Pancreas (tissue), 10 donors: ENCODE measurements around the gene RIBC1. TPM values are rescaled to one million over a fixed set of nuclear protein-coding genes. Genes with fewer than 3 reads are reported as not detected.

Experiments used
- ATAC-seq, 4 donors: fragments of 200-7000 bp; cut with Tn5 transposase; one replicate each; pipeline versions ENCODE4 v1.8.0 to v1.9.1; 2020; ENCODE audit warnings: mild to moderate bottlenecking in 4 of 4, moderate library complexity in 4 of 4
- DNase-seq, 6 donors: peaks; one replicate each; pipeline ENCODE4 v3.0.0-alpha.2; 2020
- FAIRE-seq: peaks from 2 replicates; lab custom pipeline; 2012; peaks lifted over from hg19 to GRCh38; lab: Jason Lieb, UNC
- H3K27ac ChIP-seq, 4 donors: fragments of 200-600 bp; sonication (generic); 1 replicate in 3 of 4; 2 replicates in 1 of 4; pipeline versions ENCODE4 v1.5.0 to v1.8.0; 2020
- H3K27me3 ChIP-seq, 4 donors: fragments of 200-600 bp; one replicate each; pipeline ENCODE4 v1.8.0; 2021
- H3K36me3 ChIP-seq, 3 donors: fragments of 200-600 bp; sonication (generic) in 1 of 3; one replicate each; pipeline versions ENCODE4 v1.5.0 to v1.8.0; 2020 to 2021
- H3K4me1 ChIP-seq, 3 donors: fragments of 200-600 bp; one replicate each; pipeline ENCODE4 v1.8.0; 2021
- H3K4me3 ChIP-seq, 4 donors: fragments of 200-600 bp; sonication (generic) in 2 of 4; one replicate each; pipeline versions ENCODE4 v1.5.0 to v1.8.0; 2020 to 2021
- H3K9me3 ChIP-seq, 4 donors: fragments of 200-600 bp; one replicate each; pipeline ENCODE4 v1.8.0; 2021
- CTCF ChIP-seq, 4 donors: fragments of 200-600 bp; sonication (generic) in 3 of 4; IDR thresholded peaks; one replicate each; pipeline versions ENCODE4 v1.5.0 to v1.8.0; 2021; ENCODE audit warnings: antibody characterized with exemption in 4 of 4
- WGBS, 2 donors: extraction: QIAGEN DNeasy Blood & Tissue Kit; methylation state at CpG; one replicate each; pipeline ENCODE4 v1.1.7; 2013; 5-methylcytosine and 5-hydroxymethylcytosine counted together
- intact Hi-C, 3 donors: fragments of 100-400 bp; cut with DNase I; formaldehyde crosslinking; loops; one replicate each; pipeline versions ENCODE4 v1.11.1 to v1.14.2; 2022
- polyA plus RNA-seq, 2 donors: library from polyadenylated mRNA; stranded (reverse); fragments of 200-250 nt; gene quantifications; one replicate each; pipeline ENCODE4 v1.2.3, GENCODE V29; 2013
- total RNA-seq, 6 donors: library from RNA; stranded (reverse); fragmentation: NEBNext Ultra II Directional in 4 of 6; extraction: Animal tissue kit (Norgen Biotek cat#: 25700) in 4 of 6; gene quantifications; one replicate each; pipeline versions ENCODE4 v1.2.1 to v1.2.4, GENCODE V29; 2021 to 2023
- donor health status: healthy with polysubstance abuse.
- donor health status: DM: no; HTN: no; CAD: no; lungs with moderate emphysema.
- donor health status: DM: no; HTN: no; CAD: no.
- donor health status: control.
- donor health status: control.
- donor health status: Bipolar disorder and iron deficiency.
- donor health status: DM: yes; HTN: yes; CAD: no.
- donor health status: DM: no; HTN: no; CAD: no.
- donor health status: DM: no; HTN: no; CAD: no.
- donor health status: DM: yes; HTN: yes; CAD: no.

The RIBC1 gene
- total and polyA plus RNA-seq, 8 donors: 0.31 to 3.3 (median 0.86) TPM

GRCh38 chrX:53421125-53421524 is 1.5 kb upstream of the RIBC1 start:
- no peak for FAIRE-seq
- Histone ChIP-seq H3K4me3 (peak overlapping the region in 2 of 4 donors; percentile 77 to 86), H3K9me3 (no peaks in the 10 kb centered on the region), H3K27ac (no peak overlapping the region), H3K27me3 (no peaks in the 10 kb centered on the region), H3K36me3 (no peaks in the 10 kb centered on the region), H3K4me1 (peaks cover 0 to 13% (median 9%) of the 10 kb centered on the region in 3 donors)
- DNase-seq: no peak
- no peak for ATAC-seq
- WGBS, 2 donors: 12 to 25% methylated on average over 2 of the region's 2 CpGs
- intact Hi-C loops: no loop called here
- no peak for TF ChIP-seq CTCF (IDR thresholded peaks at IDR 0.05)

DNA sequence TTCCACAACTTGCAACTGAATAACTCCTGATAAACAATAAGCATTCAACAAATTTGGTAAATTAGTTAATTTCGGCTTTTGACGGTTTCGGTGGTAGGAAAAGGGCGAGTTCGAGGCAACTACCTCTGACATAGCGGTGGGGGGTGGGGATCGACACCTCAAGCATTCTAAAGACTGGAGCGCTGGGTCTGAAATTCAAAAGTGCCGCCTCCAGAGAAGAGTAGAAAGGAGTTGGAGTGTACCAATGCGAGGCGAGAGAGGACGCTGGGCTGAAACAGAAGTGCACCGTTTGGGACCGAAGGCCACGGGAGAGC is 944 bp upstream of the RIBC1 start:
- Histone ChIP-seq H3K4me1 (peaks cover 0 to 13% (median 9%) of the 10 kb centered on the region in 3 donors), H3K4me3 (peak overlapping the region; percentile 77 to 95 (median 86)), H3K27ac (peak overlapping the region; percentile 81 to 93 (median 88)), H3K27me3 (no peaks in the 10 kb centered on the region), H3K9me3 (no peaks in the 10 kb centered on the region), H3K36me3 (no peaks in the 10 kb centered on the region)
- peak; percentile 38 to 53 (median 44) for ATAC-seq
- FAIRE-seq: no peak
- no peak for DNase-seq
- no peak for TF ChIP-seq CTCF (IDR thresholded peaks at IDR 0.05)
- 1% methylated on average over 15 of the region's 15 CpGs for WGBS, 2 donors
- intact Hi-C loops: no loop called here

DNA sequence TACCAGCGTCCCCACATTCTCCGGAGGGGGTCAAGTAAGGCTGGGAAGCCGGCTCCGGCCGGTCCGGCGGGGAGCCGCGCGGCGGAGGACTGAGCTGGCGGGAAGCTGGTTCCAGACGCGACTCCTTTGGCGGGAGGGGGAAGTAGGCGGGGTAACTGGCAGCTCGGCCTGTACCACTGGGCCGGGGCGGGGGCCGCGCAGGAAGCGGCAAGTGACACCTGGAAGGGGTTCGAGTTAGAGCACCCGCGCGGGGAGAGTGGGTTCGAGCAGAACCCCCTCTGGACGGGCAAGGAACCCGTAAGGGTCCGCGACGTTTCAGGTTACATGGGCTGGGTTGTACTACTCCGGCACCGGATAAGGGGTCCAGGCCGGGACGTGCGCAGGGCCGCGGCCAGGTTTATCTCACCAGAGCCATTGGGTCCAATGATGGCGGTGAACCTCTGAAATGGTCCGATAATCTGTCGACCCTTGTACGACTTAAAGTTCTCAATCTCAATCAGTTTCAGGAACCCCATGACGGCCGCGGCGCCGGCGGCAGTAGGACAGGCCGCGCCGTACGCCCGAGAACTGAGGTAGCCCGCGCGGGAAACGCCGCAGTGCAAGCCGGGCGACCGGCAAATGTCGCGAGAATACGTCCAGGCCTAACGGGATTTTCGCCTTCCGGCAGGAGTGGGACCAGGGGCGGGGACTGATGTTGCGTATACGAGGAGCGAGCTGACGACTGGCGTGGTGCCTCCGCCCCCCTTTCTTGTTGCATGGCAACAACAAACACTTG is 400 bp upstream of the RIBC1 start, which contains the start of gene SMC1A:
TSS of gene SMC1A (minus strand) at position 569 of the 775 bp plus-strand sequence. CDS start at position 515, 54 bp downstream.
- peak; percentile 92 to 97 (median 96) for ATAC-seq
- H3K27me3 ChIP-seq: no peaks in the 10 kb centered on the region
- peak; percentile 99 for FAIRE-seq
- peaks cover 0 to 13% (median 9%) of the 10 kb centered on the region in 3 donors for H3K4me1 ChIP-seq
- peak; percentile 96 to 100 (median 99) for DNase-seq
- H3K27ac ChIP-seq: peak within 1 kb of the TSS; percentile 81 to 93 (median 88)
- intact Hi-C loops: no loop called here
- H3K4me3 ChIP-seq: peak within 1 kb of the TSS; percentile 77 to 95 (median 86)
- no peaks in the 10 kb centered on the region for H3K36me3 ChIP-seq
- no peak for TF ChIP-seq CTCF (IDR thresholded peaks at IDR 0.05)
- 0 to 2% methylated on average over 70 to 75 of the region's 75 CpGs for WGBS, 2 donors
- no peaks in the 10 kb centered on the region for H3K9me3 ChIP-seq

- FAIRE-seq: no peak
- Histone ChIP-seq H3K4me1 (peaks cover 0 to 5% (median 0%) of the 10 kb centered on the region in 3 donors), H3K36me3 (no peaks in the 10 kb centered on the region), H3K4me3 (no peak overlapping the region), H3K27me3 (no peaks in the 10 kb centered on the region), H3K27ac (no peak overlapping the region), H3K9me3 (no peaks in the 10 kb centered on the region)
- intact Hi-C loops: loop anchor here in 1 of 3 donors (10.0 kb wide), 1 partner anchor 115 kb away; no protein-coding TSS in a partner anchor
- DNase-seq: no peak
- 95 to 96% methylated on average over 8 of the region's 8 CpGs for WGBS, 2 donors
- no peak for ATAC-seq
- TF ChIP-seq CTCF (IDR thresholded peaks at IDR 0.05): no peak
These were observed 7.1 kb downstream of the RIBC1 start for GRCh38 chrX:53429755-53430154.

GRCh38 chrX:53430231-53430630 is 7.6 kb downstream of the RIBC1 start:
- FAIRE-seq (no peak), DNase-seq (no peak), ATAC-seq (no peak)
- Histone ChIP-seq H3K27ac (no peak overlapping the region), H3K4me1 (peaks cover 0 to 5% (median 0%) of the 10 kb centered on the region in 3 donors), H3K27me3 (no peaks in the 10 kb centered on the region), H3K9me3 (no peaks in the 10 kb centered on the region), H3K4me3 (no peak overlapping the region), H3K36me3 (no peaks in the 10 kb centered on the region)
- 86 to 93% methylated on average over 9 of the region's 9 CpGs for WGBS, 2 donors
- intact Hi-C loops: loop anchor here in 1 of 3 donors (10.0 kb wide), 1 partner anchor 115 kb away; no protein-coding TSS in a partner anchor
- TF ChIP-seq CTCF (IDR thresholded peaks at IDR 0.05): no peak
